ENCODE results near the gene RPL18. TPM values are rescaled to one million over a fixed set of nuclear protein-coding genes. Genes with fewer than 3 reads are reported as not detected.

Gene RPL18
- total and polyA plus RNA-seq, 4 donors = 276 to 830 (median 586) TPM

- H3K9me3 ChIP-seq (ENCODE audit: control insufficient read depth in 4 of 4, low read length in 3 of 4) = no peaks in the 10 kb centered on the region
- 79% methylated on average over 19 of the region's 19 CpGs for WGBS
- H3K4me3 ChIP-seq (ENCODE audit: low read depth in 1 of 3, low read length in 3 of 3) = no peak overlapping the region
- H3K4me1 ChIP-seq (ENCODE audit: control insufficient read depth in 4 of 4, insufficient read depth in 4 of 4, low read length in 3 of 4) = peaks cover 8 to 41% (median 27%) of the 10 kb centered on the region in 4 donors
- H3K36me3 ChIP-seq (ENCODE audit: control insufficient read depth in 4 of 4, insufficient read depth in 3 of 4, low read depth in 1 of 4, low read length in 3 of 4) = peaks cover 15 to 27% (median 18%) of the 10 kb centered on the region in 4 donors
- no peak overlapping the region for H3K9ac ChIP-seq (ENCODE audit: low read depth in 1 of 2, low read length in 2 of 2)
- H3K27me3 ChIP-seq (ENCODE audit: control insufficient read depth in 4 of 4, insufficient read depth in 4 of 4, low read length in 3 of 4) = no peaks in the 10 kb centered on the region
- TF ChIP-seq, protein P1, sequence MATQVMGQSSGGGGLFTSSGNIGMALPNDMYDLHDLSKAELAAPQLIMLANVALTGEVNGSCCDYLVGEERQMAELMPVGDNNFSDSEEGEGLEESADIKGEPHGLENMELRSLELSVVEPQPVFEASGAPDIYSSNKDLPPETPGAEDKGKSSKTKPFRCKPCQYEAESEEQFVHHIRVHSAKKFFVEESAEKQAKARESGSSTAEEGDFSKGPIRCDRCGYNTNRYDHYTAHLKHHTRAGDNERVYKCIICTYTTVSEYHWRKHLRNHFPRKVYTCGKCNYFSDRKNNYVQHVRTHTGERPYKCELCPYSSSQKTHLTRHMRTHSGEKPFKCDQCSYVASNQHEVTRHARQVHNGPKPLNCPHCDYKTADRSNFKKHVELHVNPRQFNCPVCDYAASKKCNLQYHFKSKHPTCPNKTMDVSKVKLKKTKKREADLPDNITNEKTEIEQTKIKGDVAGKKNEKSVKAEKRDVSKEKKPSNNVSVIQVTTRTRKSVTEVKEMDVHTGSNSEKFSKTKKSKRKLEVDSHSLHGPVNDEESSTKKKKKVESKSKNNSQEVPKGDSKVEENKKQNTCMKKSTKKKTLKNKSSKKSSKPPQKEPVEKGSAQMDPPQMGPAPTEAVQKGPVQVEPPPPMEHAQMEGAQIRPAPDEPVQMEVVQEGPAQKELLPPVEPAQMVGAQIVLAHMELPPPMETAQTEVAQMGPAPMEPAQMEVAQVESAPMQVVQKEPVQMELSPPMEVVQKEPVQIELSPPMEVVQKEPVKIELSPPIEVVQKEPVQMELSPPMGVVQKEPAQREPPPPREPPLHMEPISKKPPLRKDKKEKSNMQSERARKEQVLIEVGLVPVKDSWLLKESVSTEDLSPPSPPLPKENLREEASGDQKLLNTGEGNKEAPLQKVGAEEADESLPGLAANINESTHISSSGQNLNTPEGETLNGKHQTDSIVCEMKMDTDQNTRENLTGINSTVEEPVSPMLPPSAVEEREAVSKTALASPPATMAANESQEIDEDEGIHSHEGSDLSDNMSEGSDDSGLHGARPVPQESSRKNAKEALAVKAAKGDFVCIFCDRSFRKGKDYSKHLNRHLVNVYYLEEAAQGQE (IDR thresholded peaks at IDR 0.05) = no peak
- no peak for TF ChIP-seq RAD21 (IDR thresholded peaks at IDR 0.05)
- TF ChIP-seq JUND (IDR thresholded peaks at IDR 0.05) = no peak
- TF ChIP-seq, protein P2, sequence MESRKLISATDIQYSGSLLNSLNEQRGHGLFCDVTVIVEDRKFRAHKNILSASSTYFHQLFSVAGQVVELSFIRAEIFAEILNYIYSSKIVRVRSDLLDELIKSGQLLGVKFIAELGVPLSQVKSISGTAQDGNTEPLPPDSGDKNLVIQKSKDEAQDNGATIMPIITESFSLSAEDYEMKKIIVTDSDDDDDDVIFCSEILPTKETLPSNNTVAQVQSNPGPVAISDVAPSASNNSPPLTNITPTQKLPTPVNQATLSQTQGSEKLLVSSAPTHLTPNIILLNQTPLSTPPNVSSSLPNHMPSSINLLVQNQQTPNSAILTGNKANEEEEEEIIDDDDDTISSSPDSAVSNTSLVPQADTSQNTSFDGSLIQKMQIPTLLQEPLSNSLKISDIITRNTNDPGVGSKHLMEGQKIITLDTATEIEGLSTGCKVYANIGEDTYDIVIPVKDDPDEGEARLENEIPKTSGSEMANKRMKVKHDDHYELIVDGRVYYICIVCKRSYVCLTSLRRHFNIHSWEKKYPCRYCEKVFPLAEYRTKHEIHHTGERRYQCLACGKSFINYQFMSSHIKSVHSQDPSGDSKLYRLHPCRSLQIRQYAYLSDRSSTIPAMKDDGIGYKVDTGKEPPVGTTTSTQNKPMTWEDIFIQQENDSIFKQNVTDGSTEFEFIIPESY (IDR thresholded peaks at IDR 0.05) = no peak
- TF ChIP-seq FOXA1 (IDR thresholded peaks at IDR 0.05) = no peak
- no peak for TF ChIP-seq RXRA (IDR thresholded peaks at IDR 0.05)
- no peak for TF ChIP-seq HNF4A (conservative IDR thresholded peaks at IDR 0.05)
- no peak for TF ChIP-seq CTCF (IDR thresholded peaks at IDR 0.05; ENCODE audit: low read depth, low read length, missing input control)
- TF ChIP-seq, protein P3, sequence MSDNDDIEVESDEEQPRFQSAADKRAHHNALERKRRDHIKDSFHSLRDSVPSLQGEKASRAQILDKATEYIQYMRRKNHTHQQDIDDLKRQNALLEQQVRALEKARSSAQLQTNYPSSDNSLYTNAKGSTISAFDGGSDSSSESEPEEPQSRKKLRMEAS (IDR thresholded peaks at IDR 0.05) = no peak
- TF ChIP-seq TAF1 (conservative IDR thresholded peaks at IDR 0.05) = no peak
- no peak for TF ChIP-seq SP1 (IDR thresholded peaks at IDR 0.05)
- no peak for TF ChIP-seq EGR1 (IDR thresholded peaks at IDR 0.05; ENCODE audit: low read depth in 2 of 2)
- TF ChIP-seq ATF3 (IDR thresholded peaks at IDR 0.05) = no peak
- TF ChIP-seq HNF4G (IDR thresholded peaks at IDR 0.05) = no peak
- no peak for TF ChIP-seq YY1 (IDR thresholded peaks at IDR 0.05)
- no peak for TF ChIP-seq NR2F2 (IDR thresholded peaks at IDR 0.05)
- TF ChIP-seq FOXA2 (IDR thresholded peaks at IDR 0.05) = no peak
- no peak for DNase-seq (ENCODE audit: low spot score)
- no peak overlapping the region for H3K27ac ChIP-seq (ENCODE audit: low read depth in 1 of 2, low read length in 2 of 2)
These were observed 3.5 kb downstream of the RPL18 start for GRCh38 chr19:48615231-48616040.
